PC-3 (cell line): ENCODE data around the gene HRH1. TPM values are rescaled to one million over a fixed set of nuclear protein-coding genes. Genes with fewer than 3 reads are reported as not detected.
"Not testable (repeated sequence)": the region's sequence is repeated elsewhere in the genome, so short reads cannot be mapped to it uniquely, and the experiment has no call there.

Source experiments
- ATAC-seq: fragments of 200-7000 bp; cut with Tn5 transposase; 2 replicates; pipeline ENCODE4 v1.9.1; 2020; ENCODE audit warnings: mild to moderate bottlenecking, moderate library complexity
- BruUV-seq: library from RNA; stranded (reverse); fragments of 400-500 nt; replicated peaks from 2 replicates; lab custom pipeline; 2021; lab: Mats Ljungman, UMichigan
- CTCF ChIA-PET: fragments of 300-600 bp; sonication (Branson Sonifier 250); formaldehyde crosslinking; loops from one replicate; lab custom pipeline; 2022; ENCODE audit warnings: antibody characterized with exemption; lab: Charles Lee
- POLR2A ChIA-PET: fragments of 300-600 bp; sonication (Branson Sonifier 250); formaldehyde crosslinking; loops from one replicate; lab custom pipeline; 2022; ENCODE audit warnings: antibody characterized with exemption; ENCODE audit not compliant: unreplicated experiment; lab: Charles Lee
- DNase-seq: peaks from one replicate; pipeline ENCODE4 v3.0.0-alpha.2; 2015
- H2AFZ ChIP-seq: fragments of 300-600 bp; sonication (generic); 2 replicates; pipeline ENCODE4 v1.6.0; 2016; ENCODE audit warnings: antibody characterized with exemption, low read length
- H3F3A ChIP-seq: fragments of 300-600 bp; sonication (generic); one replicate; pipeline ENCODE4 v1.6.0; 2017; ENCODE audit warnings: antibody characterized with exemption, low read length, control low read depth, mild to moderate bottlenecking; ENCODE audit not compliant: unreplicated experiment
- H3K27ac ChIP-seq: fragments of 300-600 bp; sonication (generic); 2 replicates; pipeline ENCODE4 v1.5.1; 2016; ENCODE audit warnings: mild to moderate bottlenecking, low read length
- H3K27me3 ChIP-seq: fragments of 300-600 bp; sonication (generic); 2 replicates; pipeline ENCODE4 v1.6.1; 2016; ENCODE audit warnings: low read length, mixed read lengths
- H3K36me3 ChIP-seq: fragments of 300-600 bp; sonication (generic); 2 replicates; pipeline ENCODE4 v1.6.1; 2016; ENCODE audit warnings: low read depth, mixed run types, low read length, mixed read lengths
- H3K4me1 ChIP-seq: fragments of 300-600 bp; sonication (generic); 2 replicates; pipeline ENCODE4 v1.5.1; 2016; ENCODE audit warnings: low read length; ENCODE audit not compliant: insufficient read depth
- H3K4me2 ChIP-seq: fragments of 300-600 bp; sonication (generic); 2 replicates; pipeline ENCODE4 v1.6.0; 2016; ENCODE audit warnings: low read length
- H3K4me3 ChIP-seq: fragments of 300-600 bp; sonication (generic); 2 replicates; pipeline ENCODE4 v1.5.1; 2016; ENCODE audit warnings: mild to moderate bottlenecking, low read length, mixed read lengths
- H3K79me2 ChIP-seq: fragments of 300-600 bp; sonication (generic); 2 replicates; pipeline ENCODE4 v1.6.1; 2017; ENCODE audit warnings: low read length, mixed read lengths
- H3K9ac ChIP-seq: fragments of 300-600 bp; sonication (generic); 2 replicates; pipeline ENCODE4 v1.6.0; 2016; ENCODE audit warnings: mild to moderate bottlenecking, low read length
- H3K9me2 ChIP-seq: fragments of 300-600 bp; sonication (generic); replicated peaks from 2 replicates; pipeline ENCODE4 v1.6.1; 2016; ENCODE audit warnings: mixed run types, low read length, mixed read lengths
- H3K9me3 ChIP-seq: fragments of 300-600 bp; sonication (generic); 2 replicates; pipeline ENCODE4 v1.6.1; 2016; ENCODE audit warnings: low read length, mixed read lengths
- H4K20me1 ChIP-seq: fragments of 300-600 bp; sonication (generic); 2 replicates; pipeline ENCODE4 v1.6.1; 2016; ENCODE audit warnings: low read length, mixed read lengths
- EZH2 ChIP-seq: fragments of 300-600 bp; sonication (generic); IDR thresholded peaks from one replicate; pipeline ENCODE4 v1.6.1; 2017; ENCODE audit warnings: antibody characterized with exemption, mild to moderate bottlenecking, low read length; ENCODE audit not compliant: unreplicated experiment
- EZH2phosphoT487 ChIP-seq: fragments of 300-600 bp; sonication (generic); IDR thresholded peaks from 2 replicates; pipeline ENCODE4 v1.6.1; 2018; ENCODE audit warnings: mild to moderate bottlenecking, antibody characterized with exemption, low read length, borderline replicate concordance
- intact Hi-C: fragments of 100-400 bp; cut with micrococcal nuclease; formaldehyde crosslinking; loops from 2 replicates; pipeline ENCODE4 v1.9.0; 2023
- total RNA-seq: library from RNA; depleted of rRNA; stranded (reverse); fragments of >200 nt; gene quantifications from 2 replicates; pipeline ENCODE4 v1.2.3, GENCODE V29; 2014
- TF ChIP-seq, protein P1 (sequence below): fragments of 300-600 bp; sonication (generic); conservative IDR thresholded peaks from 2 replicates; pipeline ENCODE4 v1.5.1; 2017; ENCODE audit warnings: antibody characterized with exemption, low read depth, mild to moderate bottlenecking, low read length

Gene HRH1
- total RNA-seq, 1 experiment from 2014 or later = 5.9 TPM

DNA sequence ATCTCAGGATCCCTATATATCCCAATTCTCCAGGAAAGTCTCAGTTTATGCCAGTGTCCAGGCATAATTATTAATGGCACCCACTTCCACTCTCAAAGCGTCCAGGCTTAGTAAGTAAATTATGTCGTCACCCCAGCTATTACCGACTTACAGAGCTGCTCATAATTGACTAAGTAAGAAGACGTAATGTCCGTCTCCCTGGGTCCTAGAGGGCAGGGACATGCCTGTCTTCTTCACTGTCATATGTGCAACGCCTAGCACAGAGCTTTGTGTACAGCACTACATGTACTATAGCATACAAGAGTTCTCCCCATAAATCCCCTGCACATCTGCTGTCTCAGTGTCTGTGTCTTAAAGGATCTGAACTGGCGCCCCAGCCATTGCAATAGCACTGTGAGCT is 23.9 kb upstream of the HRH1 start:
- no peak for ATAC-seq
- no peaks in the 10 kb centered on the region for H3K4me1 ChIP-seq
- no peak overlapping the region for H3K9ac ChIP-seq
- H3K9me2 ChIP-seq = no peaks in the 10 kb centered on the region
- H3K27ac ChIP-seq = no peak overlapping the region
- no TSS peak for BruUV-seq
- no peak overlapping the region for H3K4me3 ChIP-seq
- no peaks in the 10 kb centered on the region for H3F3A ChIP-seq
- no peaks in the 10 kb centered on the region for H3K79me2 ChIP-seq
- H3K4me2 ChIP-seq = no peak overlapping the region
- CTCF ChIA-PET = no interaction called here
- POLR2A ChIA-PET = no interaction called here
- DNase-seq = no peak
- TF ChIP-seq, protein P1, sequence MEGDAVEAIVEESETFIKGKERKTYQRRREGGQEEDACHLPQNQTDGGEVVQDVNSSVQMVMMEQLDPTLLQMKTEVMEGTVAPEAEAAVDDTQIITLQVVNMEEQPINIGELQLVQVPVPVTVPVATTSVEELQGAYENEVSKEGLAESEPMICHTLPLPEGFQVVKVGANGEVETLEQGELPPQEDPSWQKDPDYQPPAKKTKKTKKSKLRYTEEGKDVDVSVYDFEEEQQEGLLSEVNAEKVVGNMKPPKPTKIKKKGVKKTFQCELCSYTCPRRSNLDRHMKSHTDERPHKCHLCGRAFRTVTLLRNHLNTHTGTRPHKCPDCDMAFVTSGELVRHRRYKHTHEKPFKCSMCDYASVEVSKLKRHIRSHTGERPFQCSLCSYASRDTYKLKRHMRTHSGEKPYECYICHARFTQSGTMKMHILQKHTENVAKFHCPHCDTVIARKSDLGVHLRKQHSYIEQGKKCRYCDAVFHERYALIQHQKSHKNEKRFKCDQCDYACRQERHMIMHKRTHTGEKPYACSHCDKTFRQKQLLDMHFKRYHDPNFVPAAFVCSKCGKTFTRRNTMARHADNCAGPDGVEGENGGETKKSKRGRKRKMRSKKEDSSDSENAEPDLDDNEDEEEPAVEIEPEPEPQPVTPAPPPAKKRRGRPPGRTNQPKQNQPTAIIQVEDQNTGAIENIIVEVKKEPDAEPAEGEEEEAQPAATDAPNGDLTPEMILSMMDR = no peak
- no peak for TF ChIP-seq EZH2phosphoT487
- no peak for TF ChIP-seq EZH2
- H3K9me3 ChIP-seq = no peaks in the 10 kb centered on the region
- no peak overlapping the region for H2AFZ ChIP-seq
- no peaks in the 10 kb centered on the region for H3K36me3 ChIP-seq
- no peaks in the 10 kb centered on the region for H4K20me1 ChIP-seq
- H3K27me3 ChIP-seq = no peaks in the 10 kb centered on the region
- intact Hi-C loops = no loop called here

DNA sequence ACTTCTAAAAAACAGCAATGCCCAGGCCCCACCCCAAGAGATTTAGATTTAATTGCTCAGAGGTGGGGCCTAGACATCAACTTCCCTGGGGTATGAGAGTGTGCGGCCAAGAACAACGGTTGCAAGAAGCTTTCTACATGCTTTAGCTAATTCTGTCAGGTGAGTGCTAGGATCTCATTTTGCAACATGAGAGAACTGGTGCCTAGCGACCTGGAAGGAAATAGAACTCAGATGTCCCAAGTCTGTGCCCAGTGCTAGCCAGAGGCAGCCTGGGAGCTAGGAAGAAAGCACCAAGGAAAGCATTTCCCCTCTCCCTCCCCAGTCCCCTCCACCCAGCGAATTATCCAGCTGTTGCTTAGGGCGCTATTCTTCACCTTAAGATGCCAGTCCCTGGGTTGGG is 22.9 kb upstream of the HRH1 start:
- intact Hi-C loops = no loop called here
- Histone ChIP-seq H3K9me3 (no peaks in the 10 kb centered on the region), H3K4me2 (no peak overlapping the region), H3K36me3 (no peaks in the 10 kb centered on the region), H3K27me3 (no peaks in the 10 kb centered on the region), H4K20me1 (no peaks in the 10 kb centered on the region), H3K4me3 (no peak overlapping the region), H3K79me2 (no peaks in the 10 kb centered on the region), H2AFZ (no peak overlapping the region), H3K9me2 (no peaks in the 10 kb centered on the region), H3K9ac (no peak overlapping the region), H3K27ac (no peak overlapping the region), H3K4me1 (peaks cover 5% of the 10 kb centered on the region), H3F3A (peaks cover 3% of the 10 kb centered on the region)
- ATAC-seq (no peak), DNase-seq (no peak)
- TF ChIP-seq, protein P1 = no peak
- CTCF ChIA-PET = no interaction called here
- BruUV-seq = no TSS peak
- POLR2A ChIA-PET = no interaction called here

DNA sequence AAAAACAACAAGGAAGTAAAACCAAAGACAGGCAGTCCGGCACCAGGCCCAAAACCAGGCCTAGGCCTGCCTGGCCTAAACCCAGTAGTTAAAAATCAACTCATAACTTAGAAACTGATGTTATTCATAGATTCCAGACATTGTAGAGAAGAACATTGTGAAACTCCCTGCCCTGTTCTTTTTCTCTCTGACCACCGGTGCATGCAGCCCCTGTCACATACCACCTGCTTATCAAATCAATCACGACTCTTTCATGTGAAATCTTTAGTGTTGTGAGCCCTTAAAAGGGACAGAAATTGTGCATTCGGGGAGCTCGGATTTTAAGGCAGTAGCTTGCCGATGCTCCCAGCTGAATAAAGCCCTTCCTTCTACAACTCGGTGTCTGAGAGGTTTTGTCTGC is 22.4 kb upstream of the HRH1 start:
- H3K9me3 ChIP-seq, H3K9me2 ChIP-seq, DNase-seq, H2AFZ ChIP-seq, H4K20me1 ChIP-seq, H3K27me3 ChIP-seq, ATAC-seq, H3K36me3 ChIP-seq, intact Hi-C loops, H3K9ac ChIP-seq, H3K27ac ChIP-seq, BruUV-seq, POLR2A ChIA-PET, H3F3A ChIP-seq, H3K4me2 ChIP-seq, H3K79me2 ChIP-seq, H3K4me3 ChIP-seq, H3K4me1 ChIP-seq, CTCF ChIA-PET: not testable (repeated sequence)
